Tibial nerve (tissue), 3 donors: Measurements from ENCODE around the gene STAMBPL1.

Experiments
- POLR2A ChIP-seq, 2 donors: fragments of 450-650 bp; IDR thresholded peaks; one replicate each; pipeline ENCODE4 v1.6.1; 2017; ENCODE audit warnings: antibody characterized with exemption in 2 of 2, mild to moderate bottlenecking in 2 of 2, moderate library complexity in 2 of 2
- TF ChIP-seq, protein P1 (sequence below), 5 experiments: fragments of 200-600 bp in 3 of 5; fragments of 450-650 bp in 2 of 5; sonication (generic) in 3 of 5; IDR thresholded peaks; one replicate each; pipeline ENCODE4 v1.5.1; 2016 to 2019; ENCODE audit warnings: antibody characterized with exemption in 5 of 5, mild to moderate bottlenecking in 3 of 5, moderate library complexity in 2 of 5

- TF ChIP-seq, protein P1, sequence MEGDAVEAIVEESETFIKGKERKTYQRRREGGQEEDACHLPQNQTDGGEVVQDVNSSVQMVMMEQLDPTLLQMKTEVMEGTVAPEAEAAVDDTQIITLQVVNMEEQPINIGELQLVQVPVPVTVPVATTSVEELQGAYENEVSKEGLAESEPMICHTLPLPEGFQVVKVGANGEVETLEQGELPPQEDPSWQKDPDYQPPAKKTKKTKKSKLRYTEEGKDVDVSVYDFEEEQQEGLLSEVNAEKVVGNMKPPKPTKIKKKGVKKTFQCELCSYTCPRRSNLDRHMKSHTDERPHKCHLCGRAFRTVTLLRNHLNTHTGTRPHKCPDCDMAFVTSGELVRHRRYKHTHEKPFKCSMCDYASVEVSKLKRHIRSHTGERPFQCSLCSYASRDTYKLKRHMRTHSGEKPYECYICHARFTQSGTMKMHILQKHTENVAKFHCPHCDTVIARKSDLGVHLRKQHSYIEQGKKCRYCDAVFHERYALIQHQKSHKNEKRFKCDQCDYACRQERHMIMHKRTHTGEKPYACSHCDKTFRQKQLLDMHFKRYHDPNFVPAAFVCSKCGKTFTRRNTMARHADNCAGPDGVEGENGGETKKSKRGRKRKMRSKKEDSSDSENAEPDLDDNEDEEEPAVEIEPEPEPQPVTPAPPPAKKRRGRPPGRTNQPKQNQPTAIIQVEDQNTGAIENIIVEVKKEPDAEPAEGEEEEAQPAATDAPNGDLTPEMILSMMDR (IDR thresholded peaks at IDR 0.05), result no peak
- TF ChIP-seq POLR2A (IDR thresholded peaks at IDR 0.05), result no peak
These were observed 27.7 kb upstream of the STAMBPL1 start for GRCh38 chr10:88852327-88852726.
